Hepatic stellate cell (primary cell): ENCODE data around the gene LSP1.

Source experiments
- DNase-seq: peaks from one replicate; pipeline ENCODE4 v3.0.0; 2011; ENCODE audit warnings: low spot score

The LSP1 gene

DNA sequence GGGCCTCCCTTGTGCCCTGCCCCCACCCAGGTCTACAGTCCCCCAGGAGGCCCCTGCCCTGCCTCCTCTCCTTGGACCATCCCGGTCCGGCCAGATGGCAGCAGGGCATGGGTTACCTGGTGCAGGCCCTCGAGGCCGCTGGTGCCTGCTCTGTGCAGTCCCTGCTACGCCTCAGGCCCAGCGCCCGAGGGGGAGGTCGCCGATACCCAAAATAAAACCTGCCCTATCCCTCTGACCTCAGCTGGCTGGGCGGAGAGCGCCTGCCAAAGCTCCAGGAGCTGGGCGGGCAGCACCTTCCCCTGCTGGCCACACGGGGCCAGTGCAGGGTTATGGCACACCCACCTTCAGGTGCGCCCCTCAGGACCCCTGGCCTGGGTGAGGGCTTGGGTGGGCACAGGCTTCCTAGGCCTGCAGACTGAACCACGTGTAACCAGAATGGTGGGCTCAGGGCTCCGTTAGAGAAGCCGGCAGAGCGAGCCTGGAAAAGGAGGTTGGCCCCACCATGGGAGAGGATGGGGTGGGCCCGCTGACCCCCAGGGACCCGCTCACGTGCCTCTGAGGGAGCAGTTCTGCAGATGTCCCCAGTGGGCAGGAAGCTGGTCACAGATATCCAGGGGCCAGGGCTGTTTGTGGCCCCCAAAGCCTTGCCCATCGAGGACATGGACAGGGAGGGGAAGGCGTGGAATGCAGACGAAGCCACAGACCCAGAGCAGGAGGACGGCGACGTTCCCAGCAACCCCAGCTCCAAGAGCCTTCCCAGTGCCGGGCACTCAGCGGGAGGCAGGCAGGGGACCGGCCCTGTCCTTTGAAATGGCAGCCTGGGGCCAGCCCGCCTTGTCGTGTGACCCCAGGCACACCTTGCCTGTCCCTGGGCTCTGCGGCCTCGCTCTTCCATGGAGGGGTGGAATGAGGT, 64.9 kb downstream of the LSP1 start:
- DNase-seq = no peak

- DNase-seq = no peak
These were observed 65.8 kb downstream of the LSP1 start for GRCh38 chr11:1918436-1919315.

- DNase-seq = no peak
These were observed 66.7 kb downstream of the LSP1 start, which contains the start of gene TNNT3 for GRCh38 chr11:1919391-1920127. Gene TNNT3, plus strand, starts transcription at chr11:1919703. Its CDS starts 3,172 bp downstream, at chr11:1922875.

DNA sequence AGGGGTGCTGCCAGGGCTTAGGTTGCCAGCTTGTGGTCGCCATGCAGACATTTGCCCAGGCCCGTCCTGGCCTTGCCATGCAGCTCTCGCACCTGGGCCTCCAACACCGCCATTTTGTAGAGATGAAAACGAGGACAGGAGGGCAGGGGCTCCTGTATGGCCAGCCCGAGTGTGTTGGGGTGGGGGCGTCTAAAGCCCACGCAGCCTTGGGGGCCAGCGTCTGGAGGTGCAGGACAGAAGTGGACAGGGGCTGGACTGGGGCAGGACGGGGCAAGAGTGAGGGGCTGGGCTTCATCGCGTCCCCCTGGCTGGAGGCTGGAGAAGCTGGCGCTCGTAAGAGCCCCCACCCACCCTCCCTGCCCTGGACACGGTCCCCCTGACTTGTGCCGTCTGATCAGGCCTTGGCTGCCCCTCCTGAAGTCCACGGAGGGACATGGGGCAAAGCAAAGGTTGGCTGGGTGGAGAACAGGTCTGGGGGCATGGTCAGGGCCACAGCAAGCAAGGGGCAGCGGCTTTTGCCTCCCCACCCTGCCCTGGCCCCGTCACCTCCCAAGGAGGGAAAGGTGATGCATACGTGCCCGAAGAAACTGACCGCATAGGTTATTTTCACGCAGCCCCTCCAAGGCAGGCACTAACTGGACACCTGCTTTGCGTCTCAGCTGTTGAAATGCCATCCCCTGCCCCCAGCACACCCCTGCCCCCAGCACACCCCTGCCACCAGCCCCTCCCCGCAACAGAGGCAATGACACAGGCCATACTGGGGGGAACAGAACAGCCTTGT, 67.4 kb downstream of the LSP1 start:
- DNase-seq = no peak

- DNase-seq = no peak
These were observed 68.2 kb downstream of the LSP1 start for GRCh38 chr11:1920909-1921573.

DNA sequence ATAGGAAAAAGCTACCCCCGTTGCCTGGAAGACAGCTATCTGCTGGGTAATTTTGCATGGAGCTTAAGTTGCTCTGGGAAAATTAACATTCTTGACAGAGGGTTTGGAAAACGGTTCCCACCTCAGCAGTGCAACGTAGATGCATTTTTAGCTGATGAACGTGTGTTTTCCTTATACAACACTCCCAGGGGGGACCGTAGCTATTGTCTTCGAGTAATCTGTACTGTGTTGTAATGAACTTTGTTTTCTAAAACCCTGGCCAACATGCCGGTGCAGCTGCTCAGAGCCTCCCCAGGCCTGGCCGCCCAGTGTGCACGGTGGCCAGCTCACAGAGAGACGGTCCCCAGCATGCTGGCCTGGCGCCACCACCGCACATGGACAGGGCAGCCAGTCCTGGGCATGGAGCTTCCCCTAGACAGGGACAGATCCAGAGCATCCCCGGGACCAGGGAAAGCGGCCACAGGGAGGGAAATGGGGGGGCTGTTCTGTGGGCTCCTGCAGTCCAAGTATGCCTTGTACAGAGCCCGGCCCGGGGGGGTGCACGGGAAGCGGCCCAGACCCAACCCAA, 68.8 kb downstream of the LSP1 start:
- no peak for DNase-seq

GRCh38 chr11:1922481-1923081, 69.7 kb downstream of the LSP1 start:
- DNase-seq = no peak

GRCh38 chr11:1923201-1923956, 70.5 kb downstream of the LSP1 start:
- no peak for DNase-seq

DNA sequence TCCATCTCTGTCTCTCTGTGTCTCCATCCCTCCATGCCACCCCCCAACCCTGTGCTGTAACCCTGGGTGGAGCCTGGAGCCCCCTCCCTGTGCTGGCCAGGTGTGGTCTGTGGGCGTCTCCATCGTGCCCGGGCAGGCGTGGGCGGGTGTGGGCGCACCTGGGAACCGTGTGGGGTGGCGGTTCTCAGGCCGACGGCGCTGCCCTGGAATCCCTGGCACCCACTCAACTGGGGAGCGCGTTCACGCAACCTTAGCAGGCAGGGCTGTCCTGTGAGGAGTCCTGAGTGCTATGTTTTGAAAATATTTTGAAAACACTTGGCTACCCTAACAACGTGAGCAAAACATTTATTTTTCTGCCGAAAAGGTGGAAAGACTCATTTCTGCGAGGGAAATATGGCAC, 71.3 kb downstream of the LSP1 start:
- no peak for DNase-seq

- no peak for DNase-seq
These were observed 71.9 kb downstream of the LSP1 start for GRCh38 chr11:1924646-1925372.

DNA sequence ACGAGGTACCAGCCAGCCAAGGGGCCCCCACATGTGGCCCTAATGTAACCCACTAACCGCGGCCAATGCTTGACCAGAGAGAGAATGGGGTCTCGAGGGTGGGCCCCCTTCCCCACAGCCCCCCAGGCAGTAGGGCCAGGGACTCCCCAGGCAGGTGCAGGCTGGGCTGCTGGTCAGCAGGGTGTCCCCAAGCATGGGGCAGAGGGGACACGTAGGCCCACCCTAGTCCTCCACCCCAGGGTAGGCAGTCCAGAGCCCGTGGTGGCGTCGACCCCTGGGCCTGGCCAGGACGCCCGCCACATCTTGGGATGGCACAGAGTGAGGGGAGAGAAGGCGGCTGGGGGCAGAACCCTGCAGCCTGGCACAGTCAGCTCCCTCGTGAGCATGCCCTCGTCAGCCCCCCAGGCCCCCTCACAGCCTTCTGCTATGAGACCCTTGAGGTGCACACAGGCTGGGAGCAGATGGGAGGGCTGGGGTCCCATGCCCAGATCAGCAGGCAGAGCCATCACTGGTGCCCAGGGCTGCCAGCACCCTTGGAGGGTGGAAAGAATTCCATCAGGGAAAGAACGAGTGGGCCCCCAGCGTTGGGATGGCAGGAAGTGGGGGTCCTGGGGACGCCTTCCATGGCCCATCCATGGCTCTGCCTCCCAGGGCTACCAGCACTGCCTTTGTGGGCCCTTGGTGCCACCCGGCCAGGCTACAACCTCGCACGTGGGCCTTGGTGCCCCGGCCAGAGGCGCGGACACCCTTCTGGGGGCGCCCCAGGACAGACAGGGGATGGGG, 72.7 kb downstream of the LSP1 start:
- no peak for DNase-seq

DNA sequence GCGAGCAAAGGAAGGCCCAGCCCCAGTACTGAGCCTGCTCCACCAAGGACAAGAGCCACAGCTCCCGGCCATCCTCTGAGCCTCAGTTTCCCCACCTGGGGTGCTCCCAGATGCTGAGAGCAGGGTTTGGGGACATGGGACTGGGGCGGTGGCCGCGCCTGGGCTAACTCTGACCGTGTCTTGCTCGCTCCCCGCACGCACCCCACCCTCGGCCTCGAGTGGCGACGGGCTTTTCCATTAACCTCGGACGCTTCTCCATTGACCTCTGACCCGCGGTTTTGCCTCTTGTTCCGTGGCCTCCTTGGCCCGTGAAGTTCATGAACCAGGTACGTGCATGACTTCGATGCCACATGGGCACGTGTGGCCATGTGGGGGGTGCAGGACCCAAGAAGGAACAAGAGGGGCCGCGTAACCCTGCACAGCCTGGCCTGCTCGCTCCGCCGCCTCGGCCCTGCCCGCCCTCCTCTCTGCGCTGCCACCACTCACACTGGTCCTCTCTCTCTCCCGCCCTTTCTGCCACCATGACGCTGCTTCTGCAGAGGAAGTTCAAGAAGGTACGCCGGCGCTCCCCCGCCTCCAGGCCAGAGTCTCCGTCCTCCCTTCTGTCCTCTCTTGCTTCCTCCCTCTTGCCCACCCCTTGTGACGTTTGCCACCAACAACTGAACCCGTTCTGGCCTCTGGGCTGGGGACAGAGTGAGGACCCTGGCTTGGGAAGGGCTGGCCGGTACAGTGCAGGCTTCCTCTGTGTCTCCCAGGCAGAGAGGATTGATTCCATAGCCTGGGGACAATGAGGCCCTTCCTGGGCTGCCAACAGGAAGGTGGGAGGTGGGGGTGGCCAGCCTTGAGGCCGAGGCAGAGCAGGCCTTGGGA, 73.5 kb downstream of the LSP1 start:
- DNase-seq = no peak

GRCh38 chr11:1927026-1927847, 74.4 kb downstream of the LSP1 start:
- no peak for DNase-seq

- no peak for DNase-seq
These were observed 75.1 kb downstream of the LSP1 start for GRCh38 chr11:1927848-1928469.

- DNase-seq = no peak
These were observed 75.6 kb downstream of the LSP1 start for GRCh38 chr11:1928470-1928890.
